Endothelial cell of umbilical vein (primary cell): ENCODE data around the gene C10orf71. TPM values are rescaled to one million over a fixed set of nuclear protein-coding genes. Genes with fewer than 3 reads are reported as not detected.

Experiments
- BruUV-seq: library from RNA; stranded (reverse); fragments of 400-500 nt; replicated peaks from 2 replicates; lab custom pipeline; 2021; lab: Mats Ljungman, UMichigan
- CTCF ChIA-PET: fragments of 300-600, 350-600 bp; sonication (Branson Sonifier 250); formaldehyde crosslinking; loops from one replicate; lab custom pipeline; 2021; ENCODE audit warnings: antibody characterized with exemption, inconsistent platforms; lab: Charles Lee
- POLR2A ChIA-PET: fragments of 300-600, 350-600 bp; sonication (Branson Sonifier 250); formaldehyde crosslinking; loops from one replicate; lab custom pipeline; 2021; ENCODE audit warnings: antibody characterized with exemption, inconsistent platforms; lab: Charles Lee
- DNase-seq: peaks from one replicate; pipeline ENCODE4 v3.0.0-alpha.2; 2011; ENCODE audit warnings: low read depth, low spot score
- FAIRE-seq: peaks from 2 replicates; lab custom pipeline; 2011; peaks lifted over from hg19 to GRCh38; lab: Jason Lieb, UNC
- H2AFZ ChIP-seq: 2 replicates; pipeline ENCODE4 v1.6.0; 2012; ENCODE audit warnings: low read depth, low read length, control low read depth, inconsistent platforms
- H3K27ac ChIP-seq: 2 replicates; pipeline ENCODE4 v1.5.1; 2011; ENCODE audit warnings: low read depth, mild to moderate bottlenecking, control low read depth, low read length, moderate library complexity; ENCODE audit not compliant: insufficient read depth
- H3K27me3 ChIP-seq, 2 experiments: 2 replicates each; pipeline versions ENCODE4 v1.6.0 to v1.6.1; 2011; ENCODE audit warnings: low read length in 2 of 2, mixed read lengths in 1 of 2; ENCODE audit not compliant: control insufficient read depth in 2 of 2, insufficient read depth in 2 of 2
- H3K36me3 ChIP-seq, 2 experiments: 2 replicates in 1 of 2; 3 replicates in 1 of 2; pipeline ENCODE4 v1.5.1; 2011; ENCODE audit warnings: low read length in 2 of 2, mild to moderate bottlenecking in 1 of 2, moderate library complexity in 1 of 2; ENCODE audit not compliant: control insufficient read depth in 2 of 2, insufficient read depth in 2 of 2; ENCODE audit errors: extremely low read depth in 1 of 2
- H3K4me1 ChIP-seq: 3 replicates; pipeline ENCODE4 v1.5.1; 2011; ENCODE audit warnings: mild to moderate bottlenecking, low read length; ENCODE audit not compliant: control insufficient read depth, insufficient read depth; ENCODE audit errors: extremely low read depth
- H3K4me2 ChIP-seq: 2 replicates; pipeline ENCODE4 v1.6.1; 2011; ENCODE audit warnings: low read length, control low read depth, mixed read lengths; ENCODE audit not compliant: insufficient read depth
- H3K4me3 ChIP-seq, 3 experiments: fragments of 200-600 bp in 1 of 3; sonication (generic), shearing (Covaris generic) in 1 of 3; replicated peaks in 1 of 3; 2 replicates each; pipeline ENCODE4 v1.5.1; 2011 to 2016; ENCODE audit warnings: control low read depth in 3 of 3, low read length in 3 of 3, mild to moderate bottlenecking in 2 of 3, inconsistent platforms in 1 of 3, low read depth in 1 of 3, moderate library complexity in 1 of 3; ENCODE audit not compliant: insufficient read depth in 1 of 3
- H3K79me2 ChIP-seq: 2 replicates; pipeline ENCODE4 v1.6.0; 2012; ENCODE audit warnings: low read length, inconsistent platforms; ENCODE audit not compliant: control insufficient read depth, insufficient read depth
- H3K9ac ChIP-seq: replicated peaks from 2 replicates; pipeline ENCODE3; 2011; ENCODE audit warnings: low read length, control low read depth; ENCODE audit not compliant: insufficient read depth; ENCODE audit errors: extremely low read depth
- H3K9me1 ChIP-seq: replicated peaks from 3 replicates; pipeline ENCODE4 v1.6.0; 2011; ENCODE audit warnings: mild to moderate bottlenecking, low read length; ENCODE audit not compliant: control insufficient read depth, insufficient read depth; ENCODE audit errors: extremely low read depth
- H3K9me3 ChIP-seq: replicated peaks from 2 replicates; pipeline ENCODE4 v1.5.1; 2012; ENCODE audit warnings: low read length, inconsistent platforms; ENCODE audit not compliant: control insufficient read depth, insufficient read depth
- H4K20me1 ChIP-seq: replicated peaks from 2 replicates; pipeline ENCODE3; 2011; ENCODE audit warnings: mild to moderate bottlenecking, low read length; ENCODE audit not compliant: control insufficient read depth, insufficient read depth; ENCODE audit errors: extremely low read depth
- EZH2 ChIP-seq: IDR thresholded peaks from 2 replicates; pipeline ENCODE4 v1.6.1; 2012; ENCODE audit warnings: borderline replicate concordance, low read depth, mild to moderate bottlenecking, moderate library complexity, low read length, inconsistent platforms; ENCODE audit not compliant: severe bottlenecking
- FOS ChIP-seq: IDR thresholded peaks from 2 replicates; pipeline ENCODE4 v1.6.1; 2011; ENCODE audit warnings: mild to moderate bottlenecking, low read length, moderate library complexity, borderline replicate concordance; ENCODE audit not compliant: insufficient read depth
- GATA2 ChIP-seq: IDR thresholded peaks from 2 replicates; pipeline ENCODE4 v1.7.0; 2011; ENCODE audit warnings: low read depth, mild to moderate bottlenecking, moderate library complexity, mixed read lengths, low read length; ENCODE audit not compliant: insufficient read length, insufficient read depth
- JUN ChIP-seq: IDR thresholded peaks from 2 replicates; pipeline ENCODE4 v1.6.1; 2011; ENCODE audit warnings: borderline replicate concordance, low read depth; ENCODE audit not compliant: insufficient read length, insufficient read depth
- MAX ChIP-seq: IDR thresholded peaks from 2 replicates; pipeline ENCODE4 v1.6.1; 2011; ENCODE audit not compliant: insufficient read depth, insufficient read length
- MYC ChIP-seq: IDR thresholded peaks from one replicate; pipeline ENCODE4 v1.6.1; 2011; ENCODE audit warnings: mild to moderate bottlenecking, low read depth, low read length
- POLR2A ChIP-seq: IDR thresholded peaks from 2 replicates; pipeline ENCODE4 v1.6.1; 2012; ENCODE audit warnings: low read depth, mild to moderate bottlenecking, control low read depth, low read length
- POLR2AphosphoS5 ChIP-seq: IDR thresholded peaks from 2 replicates; pipeline ENCODE4 v1.6.1; 2012; ENCODE audit warnings: low read depth, mild to moderate bottlenecking, control low read depth, low read length, moderate library complexity; ENCODE audit not compliant: insufficient read depth
- dilution Hi-C: fragments of 300-500 bp; cut with MboI; formaldehyde crosslinking; loops from one replicate; pipeline ENCODE4 v1.15.0; 2019; ENCODE audit warnings: low sequenced_read_pairs; ENCODE audit not compliant: extremely low pct_ligation_motif_present
- intact Hi-C: fragments of 100-400 bp; cut with micrococcal nuclease; formaldehyde crosslinking; loops from one replicate; pipeline ENCODE4 v1.10.0; 2022
- polyA plus RNA-seq, 4 experiments: library from polyadenylated mRNA; depleted of rRNA in 3 of 4; stranded (reverse) in 3 of 4; unstranded in 1 of 4; fragments of >200 nt; gene quantifications; 2 replicates each; pipeline versions ENCODE4 v1.2.1 to v1.2.3, GENCODE V29; 2011 to 2012; ENCODE audit warnings: missing spikeins in 1 of 4
- total RNA-seq: library from RNA; stranded (reverse); gene quantifications from 2 replicates; pipeline ENCODE4 v1.2.3, GENCODE V29; 2021
- TF ChIP-seq, protein P1 (sequence below), 2 donors: IDR thresholded peaks; 1 replicate in 1 of 2; 2 replicates in 1 of 2; pipeline ENCODE4 v1.5.1; 2011; ENCODE audit warnings: low read length in 2 of 2, mild to moderate bottlenecking in 2 of 2, moderate library complexity in 2 of 2, control low read depth in 1 of 2, inconsistent platforms in 1 of 2, low read depth in 1 of 2; ENCODE audit not compliant: insufficient read depth in 1 of 2; ENCODE audit errors: extremely low read depth in 1 of 2

Gene C10orf71
- total and polyA plus RNA-seq, 2 donors (not counting 3 experiments of a cell fraction or from before 2014, with no cell fraction given) = not detected

GRCh38 chr10:49332333-49332732 lies 33.4 kb downstream of the C10orf71 start:
- Histone ChIP-seq H2AFZ (no peak overlapping the region), H3K9me3 (no peaks in the 10 kb centered on the region), H3K4me1 (no peaks in the 10 kb centered on the region), H3K79me2 (no peaks in the 10 kb centered on the region), H3K9ac (no peak overlapping the region), H3K36me3 (no peaks in the 10 kb centered on the region), H3K27ac (no peak overlapping the region), H3K27me3 (no peaks in the 10 kb centered on the region), H4K20me1 (no peaks in the 10 kb centered on the region), H3K9me1 (no peaks in the 10 kb centered on the region), H3K4me3 (no peak overlapping the region), H3K4me2 (no peak overlapping the region)
- dilution Hi-C loops (no loop called here), intact Hi-C loops (no loop called here)
- DNase-seq = no peak
- ChIA-PET POLR2A (no interaction called here), CTCF (no interaction called here)
- TF ChIP-seq, protein P1, sequence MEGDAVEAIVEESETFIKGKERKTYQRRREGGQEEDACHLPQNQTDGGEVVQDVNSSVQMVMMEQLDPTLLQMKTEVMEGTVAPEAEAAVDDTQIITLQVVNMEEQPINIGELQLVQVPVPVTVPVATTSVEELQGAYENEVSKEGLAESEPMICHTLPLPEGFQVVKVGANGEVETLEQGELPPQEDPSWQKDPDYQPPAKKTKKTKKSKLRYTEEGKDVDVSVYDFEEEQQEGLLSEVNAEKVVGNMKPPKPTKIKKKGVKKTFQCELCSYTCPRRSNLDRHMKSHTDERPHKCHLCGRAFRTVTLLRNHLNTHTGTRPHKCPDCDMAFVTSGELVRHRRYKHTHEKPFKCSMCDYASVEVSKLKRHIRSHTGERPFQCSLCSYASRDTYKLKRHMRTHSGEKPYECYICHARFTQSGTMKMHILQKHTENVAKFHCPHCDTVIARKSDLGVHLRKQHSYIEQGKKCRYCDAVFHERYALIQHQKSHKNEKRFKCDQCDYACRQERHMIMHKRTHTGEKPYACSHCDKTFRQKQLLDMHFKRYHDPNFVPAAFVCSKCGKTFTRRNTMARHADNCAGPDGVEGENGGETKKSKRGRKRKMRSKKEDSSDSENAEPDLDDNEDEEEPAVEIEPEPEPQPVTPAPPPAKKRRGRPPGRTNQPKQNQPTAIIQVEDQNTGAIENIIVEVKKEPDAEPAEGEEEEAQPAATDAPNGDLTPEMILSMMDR (IDR thresholded peaks at IDR 0.05; ENCODE audit: extremely low read depth in 1 of 2, insufficient read depth in 1 of 2, low read depth in 1 of 2, low read length in 2 of 2) = no peak
- TF ChIP-seq GATA2 = no peak
- BruUV-seq = no TSS peak
- no peak for FAIRE-seq

- Histone ChIP-seq H3K4me2 (no peak overlapping the region), H4K20me1 (no peaks in the 10 kb centered on the region), H3K4me1 (no peaks in the 10 kb centered on the region), H3K9me3 (no peaks in the 10 kb centered on the region), H3K27me3 (no peaks in the 10 kb centered on the region), H3K36me3 (no peaks in the 10 kb centered on the region), H3K79me2 (no peaks in the 10 kb centered on the region), H3K27ac (no peak overlapping the region), H3K4me3 (no peak overlapping the region), H3K9me1 (no peaks in the 10 kb centered on the region), H3K9ac (no peak overlapping the region), H2AFZ (no peak overlapping the region)
- BruUV-seq = no TSS peak
- ChIA-PET CTCF (no interaction called here), POLR2A (no interaction called here)
- DNase-seq = no peak
- dilution Hi-C loops (no loop called here), intact Hi-C loops (no loop called here)
- no peak for FAIRE-seq
- TF ChIP-seq MAX = no peak
- TF ChIP-seq EZH2 = no peak
- no peak for TF ChIP-seq MYC
- no peak for TF ChIP-seq POLR2AphosphoS5
- no peak for TF ChIP-seq JUN
- TF ChIP-seq, protein P1 (IDR thresholded peaks at IDR 0.05; ENCODE audit: extremely low read depth in 1 of 2, insufficient read depth in 1 of 2, low read depth in 1 of 2, low read length in 2 of 2) = no peak
- no peak for TF ChIP-seq POLR2A
- no peak for TF ChIP-seq GATA2
- TF ChIP-seq FOS = no peak
These were observed 33.8 kb downstream of the C10orf71 start for GRCh38 chr10:49332768-49333167.
